ENCODE measurements around the gene TMEM229A. TPM values are rescaled to one million over a fixed set of nuclear protein-coding genes. Genes with fewer than 3 reads are reported as not detected.

Gene TMEM229A
- total and polyA plus RNA-seq, 9 of the 15 experiments (the other 6 are each of a cell fraction or from before 2014, with no cell fraction given): not detected

- TF ChIP-seq, protein P1, sequence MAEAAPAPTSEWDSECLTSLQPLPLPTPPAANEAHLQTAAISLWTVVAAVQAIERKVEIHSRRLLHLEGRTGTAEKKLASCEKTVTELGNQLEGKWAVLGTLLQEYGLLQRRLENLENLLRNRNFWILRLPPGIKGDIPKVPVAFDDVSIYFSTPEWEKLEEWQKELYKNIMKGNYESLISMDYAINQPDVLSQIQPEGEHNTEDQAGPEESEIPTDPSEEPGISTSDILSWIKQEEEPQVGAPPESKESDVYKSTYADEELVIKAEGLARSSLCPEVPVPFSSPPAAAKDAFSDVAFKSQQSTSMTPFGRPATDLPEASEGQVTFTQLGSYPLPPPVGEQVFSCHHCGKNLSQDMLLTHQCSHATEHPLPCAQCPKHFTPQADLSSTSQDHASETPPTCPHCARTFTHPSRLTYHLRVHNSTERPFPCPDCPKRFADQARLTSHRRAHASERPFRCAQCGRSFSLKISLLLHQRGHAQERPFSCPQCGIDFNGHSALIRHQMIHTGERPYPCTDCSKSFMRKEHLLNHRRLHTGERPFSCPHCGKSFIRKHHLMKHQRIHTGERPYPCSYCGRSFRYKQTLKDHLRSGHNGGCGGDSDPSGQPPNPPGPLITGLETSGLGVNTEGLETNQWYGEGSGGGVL (CRISPR knock-in tag; IDR thresholded peaks at IDR 0.05): no peak
- TF ChIP-seq ZFPM2 (CRISPR knock-in tag; IDR thresholded peaks at IDR 0.05): no peak
- TF ChIP-seq CCNT2 (IDR thresholded peaks at IDR 0.05; ENCODE audit: borderline replicate concordance, extremely low read depth, insufficient read length, low read depth, low read length): no peak
These were observed 10.3 kb downstream of the TMEM229A start (continued) for GRCh38 chr7:124022551-124022950.

GRCh38 chr7:124020060-124020459 is 12.8 kb downstream of the TMEM229A start:
- Histone ChIP-seq H3K79me2 (ENCODE audit: control insufficient read depth, insufficient read depth, low read length) (no peaks in the 10 kb centered on the region), H3K4me1 (replicated peaks in 1 of 2; ENCODE audit: control insufficient read depth in 2 of 2, insufficient read depth in 2 of 2, low read length in 2 of 2) (no peaks in the 10 kb centered on the region), H4K20me1 (replicated peaks; ENCODE audit: control insufficient read depth, insufficient read depth, low read length) (no peaks in the 10 kb centered on the region), H3K27ac (ENCODE audit: extremely low read depth, low read depth, low read length) (no peak overlapping the region), H3K4me2 (ENCODE audit: insufficient read depth, low read length) (no peak overlapping the region), H3K27me3 (ENCODE audit: control insufficient read depth in 2 of 2, insufficient read depth in 2 of 2, low read length in 2 of 2) (no peaks in the 10 kb centered on the region), H3K4me3 (no peak overlapping the region), H3K36me3 (ENCODE audit: control insufficient read depth, insufficient read depth, low read length) (no peaks in the 10 kb centered on the region), H3K9me1 (ENCODE audit: control insufficient read depth, insufficient read depth, low read length) (no peaks in the 10 kb centered on the region), H2AFZ (ENCODE audit: low read depth, low read length) (no peak overlapping the region), H3K9ac (ENCODE audit: insufficient read depth in 1 of 2, low read depth in 2 of 2, low read length in 2 of 2) (no peak overlapping the region), H3K9me3 (replicated peaks; ENCODE audit: control insufficient read depth, insufficient read depth, low read depth, low read length) (0 out of 2 replicates have a peak, but pooled peaks cover 2% of the 10 kb centered on the region)
- 0% methylated on average over 1 of the region's 1 CpG for WGBS (ENCODE audit: insufficient coverage, low coverage, missing lambda C conversion rate)
- FAIRE-seq: no peak
- in situ Hi-C loops (cut with MboI): no loop called here
- POLR2A ChIA-PET: no interaction called here
- no peak for ATAC-seq
- CTCF ChIA-PET (ENCODE audit: low intra/inter-chr PET ratio): no interaction called here
- DNase-seq (ENCODE audit: extremely low read depth in 1 of 4, low spot score in 3 of 4): no peak
- intact Hi-C loops (cut with micrococcal nuclease): no loop called here
- BruUV-seq (replicated peaks): no TSS peak
- TF ChIP-seq ZNF197 (CRISPR knock-in tag; IDR thresholded peaks at IDR 0.05; ENCODE audit: low read depth) (no peak), OTX1 (CRISPR knock-in tag; IDR thresholded peaks at IDR 0.05) (no peak), ARID1B (IDR thresholded peaks at IDR 0.05) (no peak), STAG1 (CRISPR knock-in tag; IDR thresholded peaks at IDR 0.05; ENCODE audit: borderline replicate concordance) (no peak), CHCHD3 (CRISPR knock-in tag; IDR thresholded peaks at IDR 0.05) (no peak), MCM2 (IDR thresholded peaks at IDR 0.05; ENCODE audit: low read depth) (no peak), MAFK (IDR thresholded peaks at IDR 0.05; ENCODE audit: low read length) (no peak), DPF2 (IDR thresholded peaks at IDR 0.05) (no peak), TRIM25 (IDR thresholded peaks at IDR 0.05; ENCODE audit: borderline replicate concordance) (no peak)
- TF ChIP-seq, protein P2, sequence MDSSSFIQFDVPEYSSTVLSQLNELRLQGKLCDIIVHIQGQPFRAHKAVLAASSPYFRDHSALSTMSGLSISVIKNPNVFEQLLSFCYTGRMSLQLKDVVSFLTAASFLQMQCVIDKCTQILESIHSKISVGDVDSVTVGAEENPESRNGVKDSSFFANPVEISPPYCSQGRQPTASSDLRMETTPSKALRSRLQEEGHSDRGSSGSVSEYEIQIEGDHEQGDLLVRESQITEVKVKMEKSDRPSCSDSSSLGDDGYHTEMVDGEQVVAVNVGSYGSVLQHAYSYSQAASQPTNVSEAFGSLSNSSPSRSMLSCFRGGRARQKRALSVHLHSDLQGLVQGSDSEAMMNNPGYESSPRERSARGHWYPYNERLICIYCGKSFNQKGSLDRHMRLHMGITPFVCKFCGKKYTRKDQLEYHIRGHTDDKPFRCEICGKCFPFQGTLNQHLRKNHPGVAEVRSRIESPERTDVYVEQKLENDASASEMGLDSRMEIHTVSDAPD (CRISPR knock-in tag; IDR thresholded peaks at IDR 0.05): no peak
- TF ChIP-seq, protein P3, sequence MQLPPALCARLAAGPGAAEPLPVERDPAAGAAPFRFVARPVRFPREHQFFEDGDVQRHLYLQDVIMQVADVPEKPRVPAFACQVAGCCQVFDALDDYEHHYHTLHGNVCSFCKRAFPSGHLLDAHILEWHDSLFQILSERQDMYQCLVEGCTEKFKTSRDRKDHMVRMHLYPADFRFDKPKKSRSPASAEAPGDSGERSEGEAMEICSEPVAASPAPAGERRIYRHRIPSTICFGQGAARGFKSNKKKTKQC (CRISPR knock-in tag; IDR thresholded peaks at IDR 0.05): no peak
- TF ChIP-seq, protein P4, sequence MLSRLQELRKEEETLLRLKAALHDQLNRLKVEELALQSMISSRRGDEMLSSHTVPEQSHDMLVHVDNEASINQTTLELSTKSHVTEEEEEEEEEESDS (CRISPR knock-in tag; IDR thresholded peaks at IDR 0.05): no peak
- TF ChIP-seq, protein P5, sequence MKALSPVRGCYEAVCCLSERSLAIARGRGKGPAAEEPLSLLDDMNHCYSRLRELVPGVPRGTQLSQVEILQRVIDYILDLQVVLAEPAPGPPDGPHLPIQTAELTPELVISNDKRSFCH (CRISPR knock-in tag; IDR thresholded peaks at IDR 0.05): no peak
- TF ChIP-seq, protein P5 (tag; IDR thresholded peaks at IDR 0.05): no peak
